GM23248 (cell line): ENCODE measurements around the gene SEC24C. TPM values are rescaled to one million over a fixed set of nuclear protein-coding genes. Genes with fewer than 3 reads are reported as not detected.

ENCODE experiments used
- DNase-seq: peaks from one replicate; pipeline ENCODE4 v3.0.0-alpha.2; 2015
- H2AFZ ChIP-seq: fragments of 200-600 bp; sonication (generic); 2 replicates; pipeline ENCODE4 v1.6.1; 2016; ENCODE audit warnings: antibody characterized with exemption
- H3F3A ChIP-seq: fragments of 200-600 bp; sonication (generic); 2 replicates; pipeline ENCODE4 v1.6.1; 2016; ENCODE audit warnings: mild to moderate bottlenecking, antibody characterized with exemption, mixed run types; ENCODE audit not compliant: insufficient read depth
- H3K27ac ChIP-seq: fragments of 200-600 bp; sonication (generic); 2 replicates; pipeline ENCODE4 v1.5.1; 2016; ENCODE audit warnings: mild to moderate bottlenecking
- H3K27me3 ChIP-seq: fragments of 200-600 bp; sonication (generic); replicated peaks from 2 replicates; pipeline ENCODE4 v1.6.1; 2016; ENCODE audit warnings: mild to moderate bottlenecking; ENCODE audit not compliant: insufficient read depth
- H3K36me3 ChIP-seq: fragments of 200-600 bp; sonication (generic); 2 replicates; pipeline ENCODE4 v1.6.1; 2016; ENCODE audit warnings: low read depth, mild to moderate bottlenecking
- H3K4me1 ChIP-seq: fragments of 200-600 bp; sonication (generic); 2 replicates; pipeline ENCODE4 v1.6.1; 2016; ENCODE audit warnings: mild to moderate bottlenecking; ENCODE audit not compliant: insufficient read depth
- H3K4me2 ChIP-seq: fragments of 200-600 bp; sonication (generic); one replicate; pipeline ENCODE4 v1.6.1; 2016; ENCODE audit warnings: mild to moderate bottlenecking; ENCODE audit not compliant: unreplicated experiment
- H3K4me3 ChIP-seq: fragments of 200-600 bp; sonication (generic); 2 replicates; pipeline ENCODE4 v1.5.1; 2016; ENCODE audit warnings: mild to moderate bottlenecking
- H3K79me2 ChIP-seq: fragments of 200-600 bp; sonication (generic); 2 replicates; pipeline ENCODE4 v1.6.1; 2016; ENCODE audit warnings: mild to moderate bottlenecking; ENCODE audit not compliant: insufficient read depth
- H3K9ac ChIP-seq: fragments of 200-600 bp; sonication (generic); 2 replicates; pipeline ENCODE4 v1.6.1; 2016; ENCODE audit warnings: mild to moderate bottlenecking
- H3K9me2 ChIP-seq: fragments of 200-600 bp; sonication (generic); 2 replicates; pipeline ENCODE4 v1.6.1; 2016; ENCODE audit warnings: mixed run types, mild to moderate bottlenecking, moderate library complexity; ENCODE audit not compliant: insufficient read depth
- H3K9me3 ChIP-seq: fragments of 200-600 bp; sonication (generic); one replicate; pipeline ENCODE4 v1.6.1; 2017; ENCODE audit warnings: low read depth
- H4K20me1 ChIP-seq: fragments of 200-600 bp; sonication (generic); 2 replicates; pipeline ENCODE4 v1.6.0; 2016; ENCODE audit not compliant: insufficient read depth
- EZH2 ChIP-seq: fragments of 200-600 bp; sonication (generic); IDR thresholded peaks from 2 replicates; pipeline ENCODE4 v1.6.1; 2018; ENCODE audit warnings: antibody characterized with exemption, mild to moderate bottlenecking; ENCODE audit not compliant: insufficient read depth, poor library complexity, severe bottlenecking
- EZH2phosphoT487 ChIP-seq: fragments of 200-600 bp; sonication (generic); IDR thresholded peaks from 2 replicates; pipeline ENCODE4 v1.6.1; 2018; ENCODE audit warnings: antibody characterized with exemption, moderate library complexity, mild to moderate bottlenecking, low read depth; ENCODE audit not compliant: insufficient read depth
- WGBS, 2 experiments: methylation state at CpG; one replicate each; pipeline ENCODE4 v1.1.6; 2015 to 2017; ENCODE audit warnings: low lambda C conversion rate in 2 of 2, low coverage in 1 of 2; ENCODE audit errors: missing lambda C conversion rate in 2 of 2; 5-methylcytosine and 5-hydroxymethylcytosine counted together
- in situ Hi-C: fragments of 300-500 bp; cut with MboI; formaldehyde crosslinking; loops from 2 replicates; pipeline ENCODE4 v1.15.0; 2020
- polyA plus RNA-seq: library from polyadenylated mRNA; unstranded; fragments of >200 nt; fragmentation: Nextera tagmentation; extraction: Ambion mirVana; gene quantifications from 2 replicates; pipeline ENCODE4 v1.2.1, GENCODE V29; 2016
- total RNA-seq: library from RNA; depleted of rRNA; stranded (reverse); fragments of >200 nt; shearing (Covaris generic); gene quantifications from 2 replicates; pipeline ENCODE4 v1.2.3, GENCODE V29; 2014

Gene SEC24C
- total and polyA plus RNA-seq, 2 experiments from 2014 or later = 30.6 to 87.1 TPM

- Histone ChIP-seq H3K9me2 (no peaks in the 10 kb centered on the region), H3K79me2 (no peaks in the 10 kb centered on the region), H3K9ac (no peak overlapping the region), H3F3A (peaks cover 22% of the 10 kb centered on the region), H3K4me3 (no peak overlapping the region), H3K27ac (peak overlapping the region; percentile 51), H3K27me3 (no peaks in the 10 kb centered on the region), H3K36me3 (0 out of 2 replicates have a peak, but pooled peaks cover 5% of the 10 kb centered on the region), H3K4me2 (peak overlapping the region; percentile 50), H3K4me1 (peaks cover 23% of the 10 kb centered on the region), H2AFZ (no peak overlapping the region), H3K9me3 (no peaks in the 10 kb centered on the region), H4K20me1 (no peaks in the 10 kb centered on the region)
- no peak for TF ChIP-seq EZH2phosphoT487
- TF ChIP-seq EZH2 = no peak
- WGBS, 2 experiments = 91 to 92% methylated on average over 10 of the region's 10 CpGs
- DNase-seq = no peak
- in situ Hi-C loops = no loop called here
Measured at GRCh38 chr10:73816917-73817729, 73.0 kb downstream of the SEC24C start.

- no peak overlapping the region for H3K4me3 ChIP-seq
- WGBS, 2 experiments = 98 to 100% methylated on average over 5 of the region's 5 CpGs
- H3K27ac ChIP-seq = no peak overlapping the region
- H3K4me2 ChIP-seq = no peak overlapping the region
- no peaks in the 10 kb centered on the region for H3K79me2 ChIP-seq
- peaks cover 22% of the 10 kb centered on the region for H3F3A ChIP-seq
- in situ Hi-C loops = no loop called here
- no peaks in the 10 kb centered on the region for H3K27me3 ChIP-seq
- H3K9ac ChIP-seq = no peak overlapping the region
- DNase-seq = no peak
- H3K36me3 ChIP-seq = 0 out of 2 replicates have a peak, but pooled peaks cover 5% of the 10 kb centered on the region
- H3K9me3 ChIP-seq = no peaks in the 10 kb centered on the region
- peaks cover 23% of the 10 kb centered on the region for H3K4me1 ChIP-seq
- H4K20me1 ChIP-seq = no peaks in the 10 kb centered on the region
- H3K9me2 ChIP-seq = no peaks in the 10 kb centered on the region
- no peak overlapping the region for H2AFZ ChIP-seq
- TF ChIP-seq EZH2 (no peak), EZH2phosphoT487 (no peak)
Measured at GRCh38 chr10:73817826-73818225, 73.7 kb downstream of the SEC24C start.

DNA sequence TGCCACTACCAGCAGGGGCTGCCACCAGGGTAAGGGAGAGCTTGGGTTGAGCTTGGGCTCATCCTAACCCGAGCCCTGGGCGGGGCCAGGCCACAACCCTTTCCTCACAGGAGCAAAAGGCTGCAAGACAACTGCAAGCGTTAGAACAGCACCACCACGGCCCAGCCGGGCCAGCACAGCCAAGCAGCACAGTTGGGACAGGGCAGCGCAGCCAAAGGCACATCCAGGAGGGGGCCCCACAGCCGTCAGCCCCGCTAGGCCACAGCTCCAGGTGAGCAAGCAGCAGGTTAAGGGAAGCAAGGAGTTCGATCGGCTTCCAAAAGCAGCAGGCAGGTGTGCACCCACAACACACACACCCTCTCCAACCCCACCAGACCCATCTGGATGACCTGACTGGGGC lies 74.2 kb downstream of the SEC24C start:
- H3K79me2 ChIP-seq = no peaks in the 10 kb centered on the region
- DNase-seq = no peak
- TF ChIP-seq EZH2 (no peak), EZH2phosphoT487 (no peak)

GRCh38 chr10:73819081-73819480 lies 74.9 kb downstream of the SEC24C start:
- no peaks in the 10 kb centered on the region for H3K79me2 ChIP-seq
- no peaks in the 10 kb centered on the region for H3K9me3 ChIP-seq
- peaks cover 22% of the 10 kb centered on the region for H3F3A ChIP-seq
- no peaks in the 10 kb centered on the region for H3K27me3 ChIP-seq
- DNase-seq = no peak
- H3K27ac ChIP-seq = no peak overlapping the region
- H3K9me2 ChIP-seq = no peaks in the 10 kb centered on the region
- in situ Hi-C loops = no loop called here
- H4K20me1 ChIP-seq = no peaks in the 10 kb centered on the region
- H2AFZ ChIP-seq = no peak overlapping the region
- 0 out of 2 replicates have a peak, but pooled peaks cover 5% of the 10 kb centered on the region for H3K36me3 ChIP-seq
- no peak overlapping the region for H3K4me2 ChIP-seq
- no peak for TF ChIP-seq EZH2
- no peak for TF ChIP-seq EZH2phosphoT487
- WGBS, 2 experiments = 68 to 75% methylated on average over 5 of the region's 5 CpGs
- H3K4me1 ChIP-seq = peaks cover 23% of the 10 kb centered on the region
- no peak overlapping the region for H3K9ac ChIP-seq
- H3K4me3 ChIP-seq = no peak overlapping the region

More for the DNA sequence above, 74.2 kb downstream of the SEC24C start:
- in situ Hi-C loops = no loop called here
- no peaks in the 10 kb centered on the region for H4K20me1 ChIP-seq
- no peak overlapping the region for H3K4me3 ChIP-seq
- 95 to 97% methylated on average over 10 of the region's 10 CpGs for WGBS, 2 experiments
- H3K9me2 ChIP-seq = no peaks in the 10 kb centered on the region
- no peak overlapping the region for H3K9ac ChIP-seq
- peaks cover 22% of the 10 kb centered on the region for H3F3A ChIP-seq
- 0 out of 2 replicates have a peak, but pooled peaks cover 5% of the 10 kb centered on the region for H3K36me3 ChIP-seq
- H2AFZ ChIP-seq = no peak overlapping the region
- H3K4me1 ChIP-seq = peaks cover 23% of the 10 kb centered on the region
- no peaks in the 10 kb centered on the region for H3K9me3 ChIP-seq
- H3K4me2 ChIP-seq = no peak overlapping the region
- H3K27ac ChIP-seq = no peak overlapping the region
- H3K27me3 ChIP-seq = no peaks in the 10 kb centered on the region
